Fibroblast of villous mesenchyme (primary cell): Measurements from ENCODE around the gene ZNF3. TPM values are rescaled to one million over a fixed set of nuclear protein-coding genes. Genes with fewer than 3 reads are reported as not detected.
A peak's percentile ranks its signal among the peaks of the same experiment; 100 is the strongest.

Experiments used
- DNase-seq: peaks from one replicate; pipeline ENCODE4 v3.0.0-alpha.2; 2010; ENCODE audit warnings: low read depth
- H3K4me3 ChIP-seq: 2 replicates; pipeline ENCODE4 v1.5.1; 2011; ENCODE audit warnings: low read depth, mild to moderate bottlenecking, low read length
- total RNA-seq: library from RNA; depleted of rRNA; stranded (reverse); fragments of >200 nt; gene quantifications from 2 replicates; pipeline ENCODE4 v1.2.3, GENCODE V29; 2012
- TF ChIP-seq, protein P1 (sequence below): IDR thresholded peaks from 2 replicates; pipeline ENCODE4 v1.5.1; 2012; ENCODE audit warnings: low read depth, mild to moderate bottlenecking, low read length; ENCODE audit not compliant: insufficient read depth

The ZNF3 gene
- total RNA-seq, 1 donor: 32.8 TPM

- H3K4me3 ChIP-seq: no peak overlapping the region
- DNase-seq: no peak
- TF ChIP-seq, protein P1, sequence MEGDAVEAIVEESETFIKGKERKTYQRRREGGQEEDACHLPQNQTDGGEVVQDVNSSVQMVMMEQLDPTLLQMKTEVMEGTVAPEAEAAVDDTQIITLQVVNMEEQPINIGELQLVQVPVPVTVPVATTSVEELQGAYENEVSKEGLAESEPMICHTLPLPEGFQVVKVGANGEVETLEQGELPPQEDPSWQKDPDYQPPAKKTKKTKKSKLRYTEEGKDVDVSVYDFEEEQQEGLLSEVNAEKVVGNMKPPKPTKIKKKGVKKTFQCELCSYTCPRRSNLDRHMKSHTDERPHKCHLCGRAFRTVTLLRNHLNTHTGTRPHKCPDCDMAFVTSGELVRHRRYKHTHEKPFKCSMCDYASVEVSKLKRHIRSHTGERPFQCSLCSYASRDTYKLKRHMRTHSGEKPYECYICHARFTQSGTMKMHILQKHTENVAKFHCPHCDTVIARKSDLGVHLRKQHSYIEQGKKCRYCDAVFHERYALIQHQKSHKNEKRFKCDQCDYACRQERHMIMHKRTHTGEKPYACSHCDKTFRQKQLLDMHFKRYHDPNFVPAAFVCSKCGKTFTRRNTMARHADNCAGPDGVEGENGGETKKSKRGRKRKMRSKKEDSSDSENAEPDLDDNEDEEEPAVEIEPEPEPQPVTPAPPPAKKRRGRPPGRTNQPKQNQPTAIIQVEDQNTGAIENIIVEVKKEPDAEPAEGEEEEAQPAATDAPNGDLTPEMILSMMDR: no peak
Observed at GRCh38 chr7:100107890-100108289, 26.4 kb upstream of the ZNF3 start.

DNA sequence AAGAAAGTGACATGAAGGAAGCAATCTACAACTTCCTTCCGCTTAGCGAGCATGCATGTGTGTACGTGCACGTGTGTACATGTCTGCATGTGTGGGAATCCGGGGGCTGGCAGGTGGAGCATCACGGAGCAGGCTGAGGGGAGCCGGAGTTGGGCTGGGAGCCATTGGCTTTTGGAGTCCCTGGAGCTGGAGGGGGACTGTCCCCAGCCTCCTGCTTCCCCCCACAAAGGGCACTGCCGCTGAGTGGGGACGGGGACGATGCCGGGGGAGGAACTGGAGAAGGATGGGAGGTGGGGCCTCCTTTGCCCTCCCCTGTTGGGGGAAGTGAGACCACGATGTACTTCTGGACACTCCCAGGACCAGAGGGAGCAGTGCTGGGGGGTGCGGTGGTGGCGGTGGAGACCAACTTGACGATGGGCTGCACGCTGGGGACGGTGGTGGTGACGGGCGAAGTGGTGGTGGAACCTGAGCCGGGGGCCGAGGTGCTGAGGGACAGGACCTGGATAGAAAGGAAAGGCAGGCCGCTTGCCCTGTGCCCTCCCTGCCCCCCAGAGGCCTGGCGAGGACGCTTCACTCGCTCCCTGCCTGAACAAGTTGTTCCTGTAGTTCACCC, 25.7 kb upstream of the ZNF3 start:
- no peak overlapping the region for H3K4me3 ChIP-seq
- TF ChIP-seq, protein P1: no peak
- no peak for DNase-seq

- DNase-seq: no peak
- TF ChIP-seq, protein P1: no peak
- H3K4me3 ChIP-seq: no peak overlapping the region
Observed at GRCh38 chr7:100106633-100107032, 25.1 kb upstream of the ZNF3 start.

DNA sequence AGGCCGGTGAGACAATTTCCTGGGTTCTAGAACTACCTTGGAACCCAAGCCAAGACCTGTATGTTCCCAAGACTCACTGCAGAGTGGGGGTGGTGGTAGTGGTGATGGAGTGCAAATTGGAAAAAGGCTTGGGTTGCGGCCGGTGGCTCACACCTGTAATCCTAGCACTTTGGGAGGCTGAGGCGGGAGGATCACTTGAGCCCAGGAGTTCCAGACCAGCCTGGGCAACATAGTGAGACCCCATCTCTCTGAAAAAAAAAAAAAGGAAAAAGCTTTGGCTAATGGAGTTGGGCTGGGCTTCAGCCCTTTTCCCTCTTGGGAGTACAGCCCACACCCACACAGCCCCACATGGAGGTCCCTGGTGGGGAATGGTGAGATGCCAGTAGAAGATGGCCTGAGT, 24.0 kb upstream of the ZNF3 start:
- TF ChIP-seq, protein P1: no peak
- no peak for DNase-seq
- no peak overlapping the region for H3K4me3 ChIP-seq

- peak overlapping the region; percentile 85 for H3K4me3 ChIP-seq
Observed at GRCh38 chr7:100102950-100103840, 21.7 kb upstream of the ZNF3 start.

DNA sequence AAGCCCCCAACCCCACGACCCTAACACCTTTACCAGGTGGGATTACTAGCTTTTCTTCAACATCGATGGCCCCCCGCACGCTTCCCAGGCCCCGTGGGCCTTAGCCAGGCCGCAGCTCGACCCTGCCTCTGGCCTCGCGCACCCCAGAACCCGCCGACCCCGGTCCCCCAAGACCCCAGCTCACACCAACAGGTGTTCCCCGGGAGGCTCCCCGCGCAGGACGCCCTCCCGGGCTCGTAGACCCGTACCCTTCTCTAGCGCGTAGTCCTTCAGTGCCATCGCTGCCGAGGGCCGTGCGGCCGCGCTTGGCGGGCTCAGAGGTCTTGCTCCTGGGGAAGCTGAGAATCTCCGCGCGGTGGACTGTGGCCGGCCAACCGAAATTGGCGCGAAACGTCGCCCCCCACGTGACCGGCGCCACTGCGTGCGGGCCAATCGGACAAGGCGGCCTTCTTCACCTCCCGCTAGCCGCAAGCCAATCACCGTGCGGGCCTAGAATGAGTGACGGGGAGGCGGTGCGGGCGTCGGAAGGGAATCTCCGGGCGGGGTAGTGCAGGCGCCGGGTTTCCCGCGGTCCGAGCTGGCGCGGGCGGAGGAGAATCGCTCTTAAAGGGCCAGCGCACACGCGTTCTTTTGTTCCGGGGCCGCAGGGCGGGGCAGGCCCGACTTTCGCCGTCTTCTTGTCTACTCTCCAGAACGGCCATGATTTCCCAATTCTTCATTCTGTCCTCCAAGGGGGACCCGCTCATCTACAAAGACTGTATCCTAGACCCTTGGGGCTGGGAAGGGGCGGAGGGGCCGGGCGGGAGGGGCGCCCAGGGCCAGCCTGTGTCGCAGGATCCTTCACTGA, 19.7 kb upstream of the ZNF3 start, which contains the start of the genes AP4M1 and MCM7:
Gene AP4M1 (plus strand): TSS at position 628 of the 847 bp plus-strand sequence. CDS start 72 bp downstream, at position 700.
Gene MCM7 (minus strand): TSS at position 382 of the 847 bp plus-strand sequence. CDS start 103 bp downstream, at position 279.
- H3K4me3 ChIP-seq: peak within 1 kb of the TSS; percentile 85
- TF ChIP-seq, protein P1: no peak
- peak; percentile 99 for DNase-seq

More at GRCh38 chr7:100102950-100103840, 21.7 kb upstream of the ZNF3 start:
- DNase-seq: peak; percentile 94
- TF ChIP-seq, protein P1: no peak
